Nephron progenitor cell (in vitro differentiated cells): ENCODE results near the gene DCLK2.

ENCODE experiments used
- DNase-seq: peaks from one replicate; pipeline ENCODE4 v3.0.0; 2021
- H3K27ac Mint-ChIP-seq: 2 replicates; pipeline ENCODE4 v1.8.0; 2021; ENCODE audit warnings: mild to moderate bottlenecking, moderate library complexity, mixed read lengths
- H3K27me3 Mint-ChIP-seq: 2 replicates; pipeline ENCODE4 v1.8.0; 2021; ENCODE audit warnings: mild to moderate bottlenecking, low read depth, mixed read lengths; ENCODE audit not compliant: poor library complexity
- H3K36me3 Mint-ChIP-seq: 2 replicates; pipeline ENCODE4 v1.8.0; 2021; ENCODE audit warnings: low read depth, mixed read lengths
- H3K4me1 Mint-ChIP-seq: 2 replicates; pipeline ENCODE4 v1.8.0; 2021; ENCODE audit warnings: mixed read lengths
- H3K4me3 Mint-ChIP-seq: 2 replicates; pipeline ENCODE4 v1.8.0; 2021; ENCODE audit warnings: mild to moderate bottlenecking, moderate library complexity, mixed read lengths
- H3K9me3 Mint-ChIP-seq: 2 replicates; pipeline ENCODE4 v1.8.0; 2021; ENCODE audit warnings: mild to moderate bottlenecking, moderate library complexity, mixed read lengths
- TF ChIP-seq, protein P1 (sequence below): fragments of 200-600 bp; sonication (generic); IDR thresholded peaks from 2 replicates; pipeline ENCODE4 v1.5.0; 2021; ENCODE audit warnings: antibody characterized with exemption

DCLK2 gene

GRCh38 chr4:150297861-150298474 is 219.7 kb downstream of the DCLK2 start:
- TF ChIP-seq, protein P1, sequence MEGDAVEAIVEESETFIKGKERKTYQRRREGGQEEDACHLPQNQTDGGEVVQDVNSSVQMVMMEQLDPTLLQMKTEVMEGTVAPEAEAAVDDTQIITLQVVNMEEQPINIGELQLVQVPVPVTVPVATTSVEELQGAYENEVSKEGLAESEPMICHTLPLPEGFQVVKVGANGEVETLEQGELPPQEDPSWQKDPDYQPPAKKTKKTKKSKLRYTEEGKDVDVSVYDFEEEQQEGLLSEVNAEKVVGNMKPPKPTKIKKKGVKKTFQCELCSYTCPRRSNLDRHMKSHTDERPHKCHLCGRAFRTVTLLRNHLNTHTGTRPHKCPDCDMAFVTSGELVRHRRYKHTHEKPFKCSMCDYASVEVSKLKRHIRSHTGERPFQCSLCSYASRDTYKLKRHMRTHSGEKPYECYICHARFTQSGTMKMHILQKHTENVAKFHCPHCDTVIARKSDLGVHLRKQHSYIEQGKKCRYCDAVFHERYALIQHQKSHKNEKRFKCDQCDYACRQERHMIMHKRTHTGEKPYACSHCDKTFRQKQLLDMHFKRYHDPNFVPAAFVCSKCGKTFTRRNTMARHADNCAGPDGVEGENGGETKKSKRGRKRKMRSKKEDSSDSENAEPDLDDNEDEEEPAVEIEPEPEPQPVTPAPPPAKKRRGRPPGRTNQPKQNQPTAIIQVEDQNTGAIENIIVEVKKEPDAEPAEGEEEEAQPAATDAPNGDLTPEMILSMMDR: peak; percentile 66
- Mint-ChIP-seq H3K4me1 (no peaks in the 10 kb centered on the region), H3K9me3 (no peaks in the 10 kb centered on the region), H3K27me3 (no peaks in the 10 kb centered on the region), H3K4me3 (no peak overlapping the region), H3K36me3 (no peaks in the 10 kb centered on the region), H3K27ac (no peak overlapping the region)
- DNase-seq: peak; percentile 36

DNA sequence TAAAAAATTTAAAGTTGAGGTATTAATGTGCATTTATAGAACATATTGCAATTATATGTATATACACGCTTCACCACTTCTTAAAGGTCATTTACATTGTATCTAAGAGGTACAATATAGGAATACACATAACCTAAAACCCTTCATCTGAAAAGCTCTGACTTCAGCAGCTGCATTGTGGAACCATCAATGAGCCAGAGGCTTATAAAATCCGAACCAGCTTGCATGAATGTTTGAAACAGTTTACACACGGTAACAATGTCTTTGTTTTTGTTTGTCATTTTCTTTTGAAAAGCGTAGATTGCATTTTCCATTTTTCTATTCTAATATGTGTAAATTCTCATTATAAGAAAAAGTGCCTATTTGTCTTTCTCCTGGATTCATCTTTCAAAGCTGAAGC is 221.6 kb downstream of the DCLK2 start:
- no peak overlapping the region for H3K4me3 Mint-ChIP-seq
- H3K36me3 Mint-ChIP-seq: no peaks in the 10 kb centered on the region
- TF ChIP-seq, protein P1: no peak
- no peak for DNase-seq
- no peaks in the 10 kb centered on the region for H3K27me3 Mint-ChIP-seq
- no peak overlapping the region for H3K27ac Mint-ChIP-seq
- H3K9me3 Mint-ChIP-seq: no peaks in the 10 kb centered on the region
- H3K4me1 Mint-ChIP-seq: no peaks in the 10 kb centered on the region

GRCh38 chr4:150302553-150302952 is 224.3 kb downstream of the DCLK2 start:
- no peak overlapping the region for H3K27ac Mint-ChIP-seq
- TF ChIP-seq, protein P1: no peak

GRCh38 chr4:150305995-150306394 is 227.8 kb downstream of the DCLK2 start:
- no peak overlapping the region for H3K4me3 Mint-ChIP-seq
- H3K4me1 Mint-ChIP-seq: no peaks in the 10 kb centered on the region
- H3K36me3 Mint-ChIP-seq: no peaks in the 10 kb centered on the region
- no peak for DNase-seq
- H3K27ac Mint-ChIP-seq: no peak overlapping the region
- H3K9me3 Mint-ChIP-seq: no peaks in the 10 kb centered on the region
- TF ChIP-seq, protein P1: no peak
- no peaks in the 10 kb centered on the region for H3K27me3 Mint-ChIP-seq

More at GRCh38 chr4:150302553-150302952, 224.3 kb downstream of the DCLK2 start:
- DNase-seq: no peak
- Mint-ChIP-seq H3K4me1 (no peaks in the 10 kb centered on the region), H3K4me3 (no peak overlapping the region), H3K27me3 (no peaks in the 10 kb centered on the region), H3K36me3 (no peaks in the 10 kb centered on the region), H3K9me3 (no peaks in the 10 kb centered on the region)

DNA sequence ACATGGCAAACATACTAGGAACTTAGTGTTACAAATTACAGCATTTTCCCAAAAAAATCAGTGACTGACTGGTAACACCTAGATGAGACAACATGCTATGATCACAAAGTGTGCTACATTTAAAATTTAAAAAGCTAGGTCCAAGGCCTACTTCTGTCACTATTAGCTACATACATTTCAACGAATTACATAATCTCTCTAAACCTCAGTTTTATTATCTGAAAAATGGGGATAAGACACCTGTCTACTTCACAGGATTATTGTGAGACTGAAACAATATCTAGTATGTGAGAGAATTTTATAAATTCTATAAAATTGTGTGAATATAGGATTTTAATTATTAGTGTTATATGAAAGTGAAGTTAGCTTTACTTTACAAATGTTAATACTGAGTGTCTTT is 228.5 kb downstream of the DCLK2 start:
- Mint-ChIP-seq H3K4me1 (no peaks in the 10 kb centered on the region), H3K4me3 (no peak overlapping the region), H3K36me3 (no peaks in the 10 kb centered on the region), H3K27ac (no peak overlapping the region), H3K9me3 (no peaks in the 10 kb centered on the region), H3K27me3 (no peaks in the 10 kb centered on the region)
- DNase-seq: no peak
- TF ChIP-seq, protein P1: no peak
